Vagina (tissue), 2 donors: Measurements from ENCODE around the gene SLC35F5. TPM values are rescaled to one million over a fixed set of nuclear protein-coding genes. Genes with fewer than 3 reads are reported as not detected.
"Not testable (repeated sequence)": the region's sequence is repeated elsewhere in the genome, so short reads cannot be mapped to it uniquely, and the experiment has no call there.

Experiments used
- DNase-seq, 2 donors: peaks; one replicate each; pipeline ENCODE4 v3.0.0-alpha.2; 2017; ENCODE audit errors: extremely low spot score in 2 of 2
- H3K27ac ChIP-seq: fragments of 200-600 bp; sonication (generic); one replicate; pipeline ENCODE4 v1.5.1; 2019
- H3K27me3 ChIP-seq: fragments of 200-600 bp; sonication (generic); one replicate; pipeline ENCODE4 v1.5.1; 2019
- H3K36me3 ChIP-seq, 2 donors: fragments of 200-600 bp; sonication (generic); one replicate each; pipeline ENCODE4 v1.5.1; 2017 to 2019
- H3K4me1 ChIP-seq: fragments of 200-600 bp; sonication (generic); one replicate; pipeline ENCODE4 v1.5.1; 2019
- H3K4me3 ChIP-seq, 2 donors: fragments of 200-600 bp; sonication (generic); 1 replicate in 1 of 2; 2 replicates in 1 of 2; pipeline ENCODE4 v1.5.1; 2016 to 2019
- H3K9me3 ChIP-seq: fragments of 200-600 bp; sonication (generic); one replicate; pipeline ENCODE4 v1.5.1; 2019
- CTCF ChIP-seq, 3 experiments: fragments of 450-650 bp in 2 of 3; fragments of 200-600 bp in 1 of 3; sonication (generic) in 1 of 3; IDR thresholded peaks; one replicate each; pipeline ENCODE4 v1.5.1; 2017 to 2019; ENCODE audit warnings: antibody characterized with exemption in 3 of 3, mild to moderate bottlenecking in 2 of 3, moderate library complexity in 2 of 3
- POLR2A ChIP-seq, 2 donors: fragments of 450-650 bp; IDR thresholded peaks; one replicate each; pipeline ENCODE4 v1.6.1; 2017; ENCODE audit warnings: antibody characterized with exemption in 2 of 2, mild to moderate bottlenecking in 2 of 2, moderate library complexity in 2 of 2
- POLR2AphosphoS5 ChIP-seq, 2 donors: sonication (generic); formaldehyde crosslinking; IDR thresholded peaks; one replicate each; pipeline ENCODE4 v1.9.0; 2017; ENCODE audit warnings: antibody characterized with exemption in 2 of 2, mild to moderate bottlenecking in 2 of 2, low read depth in 1 of 2; ENCODE audit not compliant: insufficient read depth in 1 of 2
- intact Hi-C: fragments of 100-400 bp; cut with DNase I; formaldehyde crosslinking; loops from one replicate; pipeline ENCODE4 v1.15.1; 2023
- total RNA-seq: library from RNA; depleted of rRNA; stranded (reverse); fragments of >200 nt; gene quantifications from one replicate; pipeline ENCODE4 v1.2.3, GENCODE V29; 2016

SLC35F5 gene
- total RNA-seq, 1 donor from 2014 or later = 64.6 TPM

- no peaks in the 10 kb centered on the region for H3K9me3 ChIP-seq
- no peak for TF ChIP-seq CTCF (IDR thresholded peaks at IDR 0.05)
- TF ChIP-seq POLR2A (IDR thresholded peaks at IDR 0.05) = no peak
- no peak for TF ChIP-seq POLR2AphosphoS5 (IDR thresholded peaks at IDR 0.05; ENCODE audit: insufficient read depth in 1 of 2, low read depth in 1 of 2)
- intact Hi-C loops = no loop called here
- DNase-seq = no peak
- H3K27me3 ChIP-seq = no peaks in the 10 kb centered on the region
- H3K4me1 ChIP-seq = no peaks in the 10 kb centered on the region
- no peak overlapping the region for H3K27ac ChIP-seq
- H3K36me3 ChIP-seq = no peaks in the 10 kb centered on the region
- H3K4me3 ChIP-seq = no peak overlapping the region
Observed at GRCh38 chr2:113677330-113677729, 79.1 kb downstream of the SLC35F5 start.

- TF ChIP-seq POLR2A (IDR thresholded peaks at IDR 0.05) (no peak), POLR2AphosphoS5 (IDR thresholded peaks at IDR 0.05; ENCODE audit: insufficient read depth in 1 of 2, low read depth in 1 of 2) (no peak), CTCF (IDR thresholded peaks at IDR 0.05) (no peak)
- no peak for DNase-seq
- intact Hi-C loops = no loop called here
- Histone ChIP-seq H3K9me3 (no peaks in the 10 kb centered on the region), H3K36me3 (no peaks in the 10 kb centered on the region), H3K27ac (no peak overlapping the region), H3K27me3 (no peaks in the 10 kb centered on the region), H3K4me1 (no peaks in the 10 kb centered on the region), H3K4me3 (no peak overlapping the region)
Observed at GRCh38 chr2:113676623-113677266, 79.7 kb downstream of the SLC35F5 start.

- H3K27ac ChIP-seq = no peak overlapping the region
Observed at GRCh38 chr2:113675875-113676274, 80.6 kb downstream of the SLC35F5 start.

GRCh38 chr2:113672326-113672932 lies 84.0 kb downstream of the SLC35F5 start:
- Histone ChIP-seq H3K36me3 (no peaks in the 10 kb centered on the region), H3K4me3 (no peak overlapping the region), H3K27ac (no peak overlapping the region), H3K4me1 (no peaks in the 10 kb centered on the region), H3K27me3 (no peaks in the 10 kb centered on the region), H3K9me3 (no peaks in the 10 kb centered on the region)
- TF ChIP-seq CTCF (IDR thresholded peaks at IDR 0.05) = no peak
- no peak for TF ChIP-seq POLR2A (IDR thresholded peaks at IDR 0.05)
- no peak for TF ChIP-seq POLR2AphosphoS5 (IDR thresholded peaks at IDR 0.05; ENCODE audit: insufficient read depth in 1 of 2, low read depth in 1 of 2)
- intact Hi-C loops = no loop called here
- no peak for DNase-seq

More at GRCh38 chr2:113675875-113676274, 80.6 kb downstream of the SLC35F5 start:
- no peaks in the 10 kb centered on the region for H3K36me3 ChIP-seq
- no peak overlapping the region for H3K4me3 ChIP-seq
- no peak for DNase-seq
- no peak for TF ChIP-seq POLR2AphosphoS5 (IDR thresholded peaks at IDR 0.05; ENCODE audit: insufficient read depth in 1 of 2, low read depth in 1 of 2)
- no peak for TF ChIP-seq POLR2A (IDR thresholded peaks at IDR 0.05)
- TF ChIP-seq CTCF (IDR thresholded peaks at IDR 0.05) = no peak
- H3K27me3 ChIP-seq = no peaks in the 10 kb centered on the region
- intact Hi-C loops = no loop called here
- no peaks in the 10 kb centered on the region for H3K4me1 ChIP-seq
- H3K9me3 ChIP-seq = no peaks in the 10 kb centered on the region

GRCh38 chr2:113669013-113669412 lies 87.4 kb downstream of the SLC35F5 start:
- DNase-seq, H3K36me3 ChIP-seq, H3K9me3 ChIP-seq, H3K4me3 ChIP-seq, intact Hi-C loops, H3K27ac ChIP-seq, H3K4me1 ChIP-seq, H3K27me3 ChIP-seq: not testable (repeated sequence)

- H3K9me3 ChIP-seq, H3K36me3 ChIP-seq, intact Hi-C loops: not testable (repeated sequence)
Observed at GRCh38 chr2:113664761-113665533, 91.5 kb downstream of the SLC35F5 start.

GRCh38 chr2:113663285-113664060 lies 93.0 kb downstream of the SLC35F5 start:
- H3K4me3 ChIP-seq, H3K36me3 ChIP-seq, H3K27ac ChIP-seq, intact Hi-C loops, H3K27me3 ChIP-seq, DNase-seq, H3K9me3 ChIP-seq, H3K4me1 ChIP-seq: not testable (repeated sequence)

More at GRCh38 chr2:113664761-113665533, 91.5 kb downstream of the SLC35F5 start:
- not testable (repeated sequence) for H3K27me3 ChIP-seq, H3K4me3 ChIP-seq, DNase-seq, H3K27ac ChIP-seq, H3K4me1 ChIP-seq
